Motor neuron (in vitro differentiated cells): ENCODE results near the gene CHMP1A. TPM values are rescaled to one million over a fixed set of nuclear protein-coding genes. Genes with fewer than 3 reads are reported as not detected.
"Not testable (repeated sequence)": the region's sequence is repeated elsewhere in the genome, so short reads cannot be mapped to it uniquely, and the experiment has no call there.

Source experiments
- ATAC-seq, 8 experiments: fragments of 200-7000 bp; cut with Tn5 transposase; replicated peaks in 6 of 8; 2 replicates each; pipeline ENCODE4 v1.8.0; 2021; ENCODE audit warnings: mild to moderate bottlenecking in 8 of 8, moderate library complexity in 8 of 8
- H3K27ac ChIP-seq, 2 donors: fragments of 250-450 bp; sonication (Bioruptor Pico); 2 replicates each; pipeline ENCODE4 v1.9.0; 2021; ENCODE audit warnings: antibody characterized with exemption in 2 of 2, mild to moderate bottlenecking in 2 of 2, moderate library complexity in 1 of 2
- H3K4me1 ChIP-seq, 2 donors: fragments of 250-450 bp; sonication (Bioruptor Pico); replicated peaks in 1 of 2; 2 replicates each; pipeline ENCODE4 v1.6.1; 2021; ENCODE audit warnings: antibody characterized with exemption in 2 of 2, mild to moderate bottlenecking in 2 of 2, moderate library complexity in 1 of 2
- H3K4me3 ChIP-seq, 5 donors: fragments of 250-450 bp; sonication (Bioruptor Pico); 2 replicates each; pipeline ENCODE4 v1.9.0; 2021; ENCODE audit warnings: antibody characterized with exemption in 5 of 5, mild to moderate bottlenecking in 5 of 5, moderate library complexity in 4 of 5
- WGBS, 10 experiments: fragments of 450-650 bp; shearing (Covaris generic); methylation state at CpG; one replicate each; pipeline ENCODE4 v1.0.0; 2022; 5-methylcytosine and 5-hydroxymethylcytosine counted together
- in situ Hi-C, 9 experiments: fragments of 400-800 bp; cut with MboI; loops; one replicate each; pipeline ENCODE4 v1.15.0; 2021; ENCODE audit warnings: low sequenced_read_pairs in 9 of 9, low pct_unique_long_range_greater_than_20kb in 2 of 9; ENCODE audit not compliant: unreplicated experiment in 9 of 9
- total RNA-seq, 8 experiments: library from RNA; unstranded; fragments of 300-600 nt; gene quantifications; 2 replicates each; pipeline versions ENCODE4 v1.2.3 to v1.2.4, GENCODE V29; 2022

The CHMP1A gene
- total RNA-seq, 8 experiments from 2014 or later, result 34.0 to 67.0 (median 51.4) TPM

DNA sequence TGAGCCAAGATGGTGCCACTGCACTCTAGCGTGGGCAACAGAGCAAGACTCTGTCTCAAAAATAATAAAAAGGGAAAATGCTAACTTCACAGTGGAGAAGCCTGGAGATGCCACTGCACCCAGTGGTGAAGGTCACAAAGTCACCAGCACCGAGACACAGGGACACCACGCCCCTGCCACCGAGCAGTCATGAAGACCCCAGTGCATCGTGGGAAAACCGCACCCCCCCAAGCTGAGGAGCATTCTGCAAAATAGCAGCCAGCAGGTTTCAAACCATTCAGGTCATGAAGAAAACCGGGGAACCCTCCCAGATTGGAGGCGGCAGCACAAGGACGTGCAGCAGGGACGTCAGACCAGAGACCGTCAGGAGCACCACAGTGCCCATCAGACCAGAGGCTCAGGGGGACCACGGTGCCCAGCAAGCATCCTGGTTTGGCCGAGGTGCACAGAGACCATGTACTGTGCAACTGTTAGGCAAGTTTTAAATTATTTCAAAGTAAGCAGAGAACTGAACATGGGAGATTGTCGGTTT lies 13.7 kb downstream of the CHMP1A start:
- no peak for ATAC-seq
- Histone ChIP-seq H3K4me3 (no peak overlapping the region), H3K27ac (no peak overlapping the region), H3K4me1 (peaks cover 21 to 22% of the 10 kb centered on the region in 2 donors)
- in situ Hi-C loops, result no loop called here
- WGBS, 10 experiments, result 53 to 96% (median 80%) methylated on average over 1 to 6 of the region's 14 CpGs; no CpG with 5 or more reads in 3 of the 10 experiments

DNA sequence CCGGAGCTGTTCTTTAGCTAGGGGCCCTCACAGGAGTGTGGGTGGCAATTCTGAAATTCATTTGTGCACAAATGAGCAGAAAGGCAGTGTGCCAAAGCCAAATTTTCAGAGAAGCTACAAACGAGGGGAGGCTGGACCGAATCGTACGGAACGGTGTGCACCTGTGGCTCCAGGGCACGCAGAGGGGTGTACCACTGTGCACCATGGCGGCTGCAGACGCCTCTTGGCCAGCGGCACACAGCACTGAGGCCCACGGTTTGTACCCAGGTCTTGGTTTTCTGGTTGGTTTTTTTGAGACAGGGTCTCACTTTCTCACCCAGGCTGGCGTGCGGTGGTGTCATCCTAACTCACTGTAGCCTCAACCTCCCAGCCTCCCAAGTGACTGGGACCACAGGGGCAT lies 14.9 kb downstream of the CHMP1A start:
- H3K4me1 ChIP-seq, result peaks cover 21 to 22% of the 10 kb centered on the region in 2 donors
- WGBS, 10 experiments, result 67 to 100% (median 89%) methylated on average over 1 to 8 of the region's 13 CpGs; no CpG with 5 or more reads in 7 of the 10 experiments
- in situ Hi-C loops, result no loop called here

DNA sequence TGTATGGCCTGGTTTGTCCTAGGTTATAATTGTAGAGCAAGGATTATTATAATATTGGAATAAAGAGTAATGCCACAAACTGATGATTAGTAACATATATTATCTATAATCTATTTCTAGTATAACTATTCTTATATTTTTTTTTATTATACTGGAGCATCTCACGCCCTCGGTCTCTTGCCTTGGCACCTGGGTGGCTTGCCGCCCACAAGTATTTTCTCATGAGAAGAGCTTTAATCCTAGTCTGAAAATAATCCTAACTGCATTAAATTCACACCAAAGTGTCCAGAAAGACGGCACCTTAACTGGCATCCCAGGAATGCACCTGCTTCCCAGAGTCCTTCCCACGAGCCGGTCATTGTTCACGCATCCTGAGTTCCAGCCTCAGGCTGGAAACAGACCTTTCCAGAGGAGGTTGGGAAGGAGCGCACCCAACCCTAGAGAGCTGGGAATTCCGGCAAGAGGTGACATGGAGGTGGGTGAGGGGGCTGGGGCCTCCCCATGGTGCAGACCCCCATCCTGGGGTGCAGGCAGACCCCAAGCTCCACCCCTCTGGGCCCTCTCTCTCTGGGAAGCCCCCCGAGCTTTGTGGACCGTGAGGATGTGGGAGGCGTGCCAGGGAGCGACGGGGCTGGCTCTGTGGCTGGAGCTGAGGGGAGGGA lies 15.9 kb downstream of the CHMP1A start:
- in situ Hi-C loops, result no loop called here
- Histone ChIP-seq H3K4me3 (peak overlapping the region in 2 of 5 donors; percentile 12 to 25), H3K4me1 (peaks cover 21 to 22% of the 10 kb centered on the region in 2 donors), H3K27ac (peak overlapping the region; percentile 91 to 92)
- WGBS, 10 experiments, result 0 to 80% (median 62%) methylated on average over 1 to 9 of the region's 14 CpGs; no CpG with 5 or more reads in 2 of the 10 experiments
- no peak for ATAC-seq

More for the DNA sequence above, 14.9 kb downstream of the CHMP1A start:
- Histone ChIP-seq H3K27ac (no peak overlapping the region), H3K4me3 (no peak overlapping the region)
- ATAC-seq, result no peak

DNA sequence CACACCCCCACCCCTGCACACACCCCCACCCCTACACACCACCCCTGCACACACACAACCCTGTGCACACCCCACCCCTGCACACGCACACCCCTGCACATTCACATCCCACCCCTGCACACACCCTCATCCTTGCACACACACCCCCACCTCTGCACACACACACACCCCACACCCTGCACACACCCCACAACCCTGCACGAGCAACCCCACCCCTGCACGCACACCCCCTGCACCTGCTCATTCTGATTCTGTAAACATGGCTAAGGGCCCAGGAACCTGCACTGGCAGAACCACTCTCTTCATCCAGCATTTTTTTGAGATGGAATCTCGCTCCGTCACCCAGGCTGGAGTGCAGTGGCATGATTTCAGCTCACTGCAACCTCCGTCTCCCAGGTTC lies 18.1 kb downstream of the CHMP1A start:
- no peak for ATAC-seq
- Histone ChIP-seq H3K4me1 (peaks cover 21 to 22% of the 10 kb centered on the region in 2 donors), H3K27ac (peak overlapping the region; percentile 91 to 92), H3K4me3 (no peak overlapping the region)
- in situ Hi-C loops, result no loop called here
- no CpG with 5 or more reads among the region's 6 CpGs for WGBS, 10 experiments

DNA sequence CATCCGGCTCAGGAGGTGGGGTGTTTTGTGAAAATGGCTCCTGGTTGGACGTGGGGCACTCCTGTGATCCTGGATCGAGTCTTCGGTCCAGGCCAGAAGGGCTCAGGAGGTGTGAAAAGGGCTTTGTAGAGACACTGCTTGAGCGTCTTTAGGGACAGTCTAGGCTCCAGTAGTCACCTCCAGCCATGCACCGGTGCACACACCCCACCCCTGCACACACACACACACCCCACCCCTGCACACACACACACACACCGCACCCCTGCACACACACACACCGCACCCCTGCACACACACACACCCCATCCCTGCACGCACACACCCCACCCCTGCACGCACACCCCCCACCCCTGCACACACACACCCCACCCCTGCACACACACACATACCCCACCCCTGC lies 19.1 kb downstream of the CHMP1A start:
- peaks cover 21 to 22% of the 10 kb centered on the region in 2 donors for H3K4me1 ChIP-seq
- no peak for ATAC-seq
- in situ Hi-C loops, result no loop called here
- no peak overlapping the region for H3K4me3 ChIP-seq
- H3K27ac ChIP-seq, result peak overlapping the region; percentile 57 to 70
- 70% methylated on average over 2 of the region's 10 CpGs; no CpG with 5 or more reads in 9 of the 10 experiments for WGBS, 10 experiments

DNA sequence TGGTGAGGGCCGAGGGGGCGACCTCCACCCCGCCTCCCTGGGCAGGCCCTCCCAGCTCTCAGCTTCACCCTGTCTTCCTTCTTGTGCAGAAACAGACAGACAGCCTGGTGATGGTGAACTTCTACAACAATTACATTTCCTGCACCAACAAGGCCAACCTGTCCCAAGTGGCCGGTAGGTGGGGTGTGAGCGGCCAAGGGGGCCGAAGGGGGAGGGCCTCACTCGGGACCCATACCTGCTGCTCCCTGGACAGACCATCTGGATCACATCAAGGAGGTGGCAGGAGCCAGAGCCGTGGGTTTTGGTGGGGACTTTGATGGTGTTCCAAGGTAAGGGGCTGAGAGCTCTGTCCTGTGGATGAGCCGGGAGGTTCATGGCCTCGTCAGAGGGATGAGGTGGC lies 20.1 kb downstream of the CHMP1A start:
- in situ Hi-C loops, result no loop called here
- peak overlapping the region in 1 of 2 donors; percentile 70 for H3K27ac ChIP-seq
- no peak for ATAC-seq
- no peak overlapping the region for H3K4me3 ChIP-seq
- peaks cover 21 to 22% of the 10 kb centered on the region in 2 donors for H3K4me1 ChIP-seq
- 80 to 100% methylated on average over 1 of the region's 10 CpGs; no CpG with 5 or more reads in 8 of the 10 experiments for WGBS, 10 experiments

DNA sequence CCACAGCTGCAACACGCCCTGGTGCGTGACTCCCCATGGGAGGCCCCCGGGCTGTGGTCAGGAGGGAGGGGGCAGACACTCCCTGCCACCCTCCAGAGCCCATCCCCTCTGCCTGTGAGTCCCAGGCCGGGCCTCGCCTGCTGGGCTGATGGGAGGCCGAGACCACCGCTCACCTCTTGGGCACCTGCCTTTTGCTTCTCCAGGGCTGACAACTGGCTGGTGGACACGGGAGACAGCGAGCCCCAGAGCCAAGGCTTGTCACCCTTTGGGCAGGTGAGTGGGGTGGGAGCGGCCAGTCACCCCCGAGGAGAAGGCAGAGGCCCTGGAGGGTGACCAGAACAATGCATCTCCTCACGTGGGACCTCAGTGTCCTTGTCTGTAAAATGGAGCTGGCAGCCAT lies 20.8 kb downstream of the CHMP1A start:
- Histone ChIP-seq H3K27ac (no peak overlapping the region), H3K4me3 (no peak overlapping the region), H3K4me1 (peaks cover 16 to 18% of the 10 kb centered on the region in 2 donors)
- ATAC-seq, result no peak
- WGBS, 10 experiments, result 90 to 100% methylated on average over 1 to 2 of the region's 12 CpGs; no CpG with 5 or more reads in 8 of the 10 experiments
- in situ Hi-C loops, result no loop called here

DNA sequence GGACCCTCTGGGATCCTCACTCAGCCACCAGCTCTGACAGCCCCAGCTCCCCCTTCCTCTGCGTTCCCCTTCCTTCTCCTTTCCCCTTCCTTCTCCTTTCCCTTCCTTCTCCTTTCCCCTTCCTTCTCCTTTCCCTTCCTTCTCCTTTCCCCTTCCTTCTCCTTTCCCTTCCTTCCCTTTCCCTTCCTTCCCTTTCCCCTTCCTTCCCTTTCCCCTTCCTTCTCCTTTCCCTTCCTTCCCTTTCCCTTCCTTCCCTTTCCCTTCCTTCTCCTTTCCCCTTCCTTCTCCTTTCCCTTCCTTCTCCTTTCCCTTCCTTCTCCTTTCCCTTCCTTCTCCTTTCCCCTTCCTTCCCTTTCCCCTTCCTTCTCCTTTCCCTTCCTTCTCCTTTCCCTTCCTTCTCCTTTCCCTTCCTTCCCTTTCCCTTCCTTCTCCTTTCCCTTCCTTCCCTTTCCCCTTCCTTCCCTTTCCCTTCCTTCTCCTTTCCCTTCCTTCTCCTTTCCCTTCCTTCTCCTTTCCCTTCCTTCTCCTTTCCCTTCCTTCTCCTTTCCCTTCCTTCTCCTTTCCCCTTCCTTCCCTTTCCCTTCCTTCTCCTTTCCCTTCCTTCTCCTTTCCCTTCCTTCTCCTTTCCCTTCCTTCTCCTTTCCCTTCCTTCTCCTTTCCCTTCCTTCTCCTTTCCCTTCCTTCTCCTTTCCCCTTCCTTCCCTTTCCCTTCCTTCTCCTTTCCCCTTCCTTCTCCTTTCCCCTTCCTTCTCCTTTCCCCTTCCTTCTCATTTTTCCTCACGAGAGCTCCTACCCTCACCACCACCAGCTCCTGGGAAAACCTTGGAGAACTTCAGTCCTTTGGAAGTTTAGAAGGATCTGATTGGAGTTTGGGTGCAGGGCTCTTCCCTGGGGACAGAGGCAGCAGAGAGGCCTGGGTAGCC lies 22.8 kb downstream of the CHMP1A start:
- WGBS, 10 experiments, result 0% methylated on average over 1 of the region's 2 CpGs; no CpG with 5 or more reads in 9 of the 10 experiments
- H3K27ac ChIP-seq, H3K4me3 ChIP-seq, ATAC-seq, in situ Hi-C loops, H3K4me1 ChIP-seq: not testable (repeated sequence)

DNA sequence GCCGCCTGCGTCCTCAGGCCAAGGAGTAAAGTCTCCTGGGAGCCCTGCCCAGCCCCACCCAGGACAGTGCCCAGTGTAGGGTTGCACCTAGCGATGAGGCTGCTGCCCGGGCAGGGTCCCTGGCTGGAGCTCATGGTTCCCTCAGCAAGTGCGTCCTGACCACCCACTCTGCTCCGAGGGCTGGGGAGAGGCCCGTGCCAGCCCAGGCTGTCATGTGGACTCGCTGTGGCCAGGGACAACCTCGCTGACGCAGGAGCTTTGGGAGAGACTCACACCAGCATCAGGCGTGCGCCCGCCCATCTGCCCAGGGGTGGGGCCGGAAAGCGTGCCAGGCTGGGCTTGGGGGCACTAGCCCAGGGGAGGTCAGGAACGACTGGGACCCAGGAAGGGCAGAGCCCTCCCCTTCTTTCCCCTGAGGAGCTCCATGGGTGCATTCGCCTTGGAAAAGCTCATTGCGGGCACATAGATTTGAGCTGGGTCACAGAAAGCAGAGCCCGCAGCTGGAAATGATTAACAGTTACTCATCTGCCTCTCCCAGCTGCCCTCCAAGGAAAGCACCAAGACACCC lies 24.4 kb downstream of the CHMP1A start:
- in situ Hi-C loops, result no loop called here
- Histone ChIP-seq H3K27ac (no peak overlapping the region), H3K4me1 (no peaks in the 10 kb centered on the region), H3K4me3 (no peak overlapping the region)
- WGBS, 10 experiments, result 0 to 100% (median 60%) methylated on average over 1 to 2 of the region's 19 CpGs; no CpG with 5 or more reads in 7 of the 10 experiments
- ATAC-seq, result peak; percentile 2 to 87 (median 52)

DNA sequence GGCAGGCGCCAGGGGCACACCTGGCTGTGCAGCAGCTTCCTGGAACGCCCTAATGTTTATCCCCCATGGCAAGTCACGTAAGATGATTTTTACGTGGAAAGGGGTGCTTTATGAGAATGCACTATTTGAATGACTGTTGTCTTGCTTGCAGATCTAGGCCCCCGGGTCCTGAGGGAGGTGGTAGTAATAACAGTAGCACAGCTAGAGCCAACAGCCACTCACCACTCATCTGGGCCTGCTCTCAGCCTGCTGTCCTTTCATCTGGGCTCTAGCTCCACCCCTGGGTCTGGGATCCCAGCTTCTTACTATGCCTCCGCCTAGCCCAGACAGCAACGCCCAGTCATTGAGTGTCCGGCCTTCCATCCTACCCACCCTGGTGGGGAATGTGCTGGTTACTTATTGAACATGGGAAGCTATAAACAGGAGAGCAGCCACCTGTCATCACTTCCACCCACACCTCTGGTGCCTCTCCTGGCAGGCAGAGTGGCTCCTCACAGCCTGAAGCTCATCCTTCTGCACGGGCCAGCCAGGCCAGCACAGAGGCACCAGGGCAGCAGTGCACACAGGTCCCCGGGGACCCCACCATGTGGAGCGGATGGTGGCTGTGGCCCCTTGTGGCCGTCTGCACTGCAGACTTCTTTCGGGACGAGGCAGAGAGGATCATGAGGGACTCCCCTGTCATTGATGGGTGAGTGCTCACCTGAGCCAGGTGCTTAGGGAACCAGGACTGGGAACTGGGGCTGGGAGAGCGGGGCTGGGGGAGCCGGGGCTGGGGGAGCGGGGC lies 27.5 kb downstream of the CHMP1A start:
- H3K4me3 ChIP-seq, result no peak overlapping the region
- no peak overlapping the region for H3K27ac ChIP-seq
- 100% methylated on average over 1 of the region's 17 CpGs; no CpG with 5 or more reads in 9 of the 10 experiments for WGBS, 10 experiments
- in situ Hi-C loops, result no loop called here
- no peaks in the 10 kb centered on the region for H3K4me1 ChIP-seq
- ATAC-seq, result peak in 2 of 8 experiments; percentile 82 to 98

DNA sequence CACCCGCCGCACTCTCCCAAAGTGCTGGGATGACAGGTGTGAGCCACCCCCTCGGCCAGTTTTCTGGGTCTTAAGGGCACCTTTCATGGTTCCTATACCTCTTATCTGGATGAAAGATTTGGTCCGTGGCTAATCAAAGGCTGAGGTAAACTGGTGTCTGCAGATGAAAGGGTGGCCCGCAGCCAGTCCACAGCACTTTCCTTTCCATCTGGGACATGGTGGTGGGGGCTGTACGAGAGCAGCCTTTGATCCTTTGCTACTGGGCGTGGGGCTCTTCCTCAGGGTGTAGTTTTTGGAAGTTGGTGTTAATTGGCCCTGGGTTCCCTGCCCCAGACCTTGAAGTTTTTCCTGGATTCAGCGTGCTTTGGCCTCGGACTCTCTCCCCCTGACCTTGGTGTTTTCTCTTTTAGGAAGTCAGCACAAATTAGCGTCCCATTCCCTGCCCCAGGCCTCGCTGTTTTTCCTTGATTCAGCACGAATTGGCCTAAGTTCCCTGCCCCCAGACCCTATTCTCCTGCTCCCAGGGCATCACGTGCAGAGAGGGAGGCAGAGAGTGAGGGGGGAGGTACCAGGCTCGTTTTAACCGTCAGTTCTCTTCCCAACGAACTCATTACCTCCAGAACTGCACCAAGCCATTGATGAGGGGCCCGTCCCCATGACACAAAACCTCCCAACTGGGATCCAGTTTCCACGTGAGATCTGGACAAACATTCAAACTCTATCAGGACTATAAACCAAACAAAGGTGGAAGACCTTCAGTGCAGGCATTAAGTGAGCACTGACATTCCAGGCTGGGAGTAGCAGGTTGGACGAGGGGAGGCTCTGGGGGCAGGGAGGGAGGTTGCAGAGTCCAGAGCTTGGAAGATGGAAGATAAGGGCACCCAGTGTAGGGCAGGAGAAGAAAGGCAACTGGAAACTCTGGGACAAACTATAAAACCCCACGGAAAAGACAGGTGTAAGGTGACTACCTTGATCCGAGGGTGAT lies 32.4 kb downstream of the CHMP1A start:
- Histone ChIP-seq H3K4me1 (peaks cover 10 to 23% of the 10 kb centered on the region in 2 donors), H3K4me3 (no peak overlapping the region), H3K27ac (no peak overlapping the region)
- in situ Hi-C loops, result no loop called here
- ATAC-seq, result no peak
- WGBS, 10 experiments, result 20 to 75% (median 51%) methylated on average over 1 to 10 of the region's 21 CpGs; no CpG with 5 or more reads in 2 of the 10 experiments
